ENCODE results near the gene MICALL2. TPM values are rescaled to one million over a fixed set of nuclear protein-coding genes. Genes with fewer than 3 reads are reported as not detected.

MICALL2 gene
- total RNA-seq, 2 donors from 2014 or later: 23.3 to 26.7 TPM

DNA sequence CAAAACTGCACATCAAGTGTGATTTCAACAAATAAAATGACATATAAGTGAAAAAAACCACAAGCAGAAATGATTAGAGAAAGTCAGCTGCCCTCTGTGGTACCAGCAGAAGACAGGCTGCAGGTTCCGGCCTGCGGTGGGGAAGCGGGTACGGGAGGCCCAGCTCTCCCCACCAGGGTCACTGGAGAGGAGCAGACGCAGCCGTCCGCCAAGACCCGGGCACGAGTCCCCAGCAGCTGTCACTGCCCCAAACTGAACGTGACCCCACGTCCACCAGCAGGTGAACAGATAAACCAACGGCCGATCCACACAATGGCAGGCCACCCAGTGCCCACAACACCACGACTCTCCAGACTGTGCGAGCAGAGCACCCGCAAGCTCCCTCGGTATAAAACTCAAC lies 16.1 kb upstream of the MICALL2 start:
- H3K27ac ChIP-seq: no peak overlapping the region
- H3K4me1 ChIP-seq: peaks cover 7% of the 10 kb centered on the region
- ATAC-seq: no peak
- peaks cover 16 to 27% of the 10 kb centered on the region in 2 donors for H3K36me3 ChIP-seq (replicated peaks in 1 of 2; ENCODE audit: insufficient read depth in 1 of 2, low read depth in 2 of 2)
- TF ChIP-seq POLR2A (IDR thresholded peaks at IDR 0.05): no peak
- TF ChIP-seq, protein P1, sequence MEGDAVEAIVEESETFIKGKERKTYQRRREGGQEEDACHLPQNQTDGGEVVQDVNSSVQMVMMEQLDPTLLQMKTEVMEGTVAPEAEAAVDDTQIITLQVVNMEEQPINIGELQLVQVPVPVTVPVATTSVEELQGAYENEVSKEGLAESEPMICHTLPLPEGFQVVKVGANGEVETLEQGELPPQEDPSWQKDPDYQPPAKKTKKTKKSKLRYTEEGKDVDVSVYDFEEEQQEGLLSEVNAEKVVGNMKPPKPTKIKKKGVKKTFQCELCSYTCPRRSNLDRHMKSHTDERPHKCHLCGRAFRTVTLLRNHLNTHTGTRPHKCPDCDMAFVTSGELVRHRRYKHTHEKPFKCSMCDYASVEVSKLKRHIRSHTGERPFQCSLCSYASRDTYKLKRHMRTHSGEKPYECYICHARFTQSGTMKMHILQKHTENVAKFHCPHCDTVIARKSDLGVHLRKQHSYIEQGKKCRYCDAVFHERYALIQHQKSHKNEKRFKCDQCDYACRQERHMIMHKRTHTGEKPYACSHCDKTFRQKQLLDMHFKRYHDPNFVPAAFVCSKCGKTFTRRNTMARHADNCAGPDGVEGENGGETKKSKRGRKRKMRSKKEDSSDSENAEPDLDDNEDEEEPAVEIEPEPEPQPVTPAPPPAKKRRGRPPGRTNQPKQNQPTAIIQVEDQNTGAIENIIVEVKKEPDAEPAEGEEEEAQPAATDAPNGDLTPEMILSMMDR (IDR thresholded peaks at IDR 0.05): no peak
- H3K9me3 ChIP-seq: no peaks in the 10 kb centered on the region
- 86 to 91% methylated on average over 10 to 17 of the region's 17 CpGs for WGBS, 2 donors
- H3K4me3 ChIP-seq: no peak overlapping the region
- intact Hi-C loops (cut with DNase I): loop anchor here (5.0 kb wide), 1 partner anchor 38 kb away; no protein-coding TSS in a partner anchor
- DNase-seq: no peak
- H3K27me3 ChIP-seq: no peaks in the 10 kb centered on the region

DNA sequence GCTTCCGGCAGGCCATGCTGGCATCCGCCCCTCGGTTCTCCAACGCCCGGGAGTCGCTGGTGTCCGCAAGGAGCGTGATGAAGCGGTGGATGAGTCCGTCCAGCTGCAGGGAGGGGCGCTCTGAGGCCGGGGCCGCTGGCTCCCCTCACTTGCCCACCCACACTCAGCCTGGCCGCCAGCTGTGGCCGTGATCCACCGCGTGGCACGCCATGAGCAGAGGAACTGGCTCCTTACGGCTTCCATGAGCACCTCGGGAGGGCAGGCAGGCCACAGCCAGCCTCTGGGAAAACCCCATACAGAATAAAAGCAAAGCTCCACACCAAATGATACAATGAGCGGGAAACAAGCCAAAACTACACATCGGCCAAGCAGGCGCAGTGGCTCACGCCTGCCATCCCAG lies 15.5 kb upstream of the MICALL2 start:
- no peaks in the 10 kb centered on the region for H3K9me3 ChIP-seq
- peaks cover 7% of the 10 kb centered on the region for H3K4me1 ChIP-seq
- DNase-seq (no peak), ATAC-seq (no peak)
- peaks cover 21 to 30% of the 10 kb centered on the region in 2 donors for H3K36me3 ChIP-seq (replicated peaks in 1 of 2; ENCODE audit: insufficient read depth in 1 of 2, low read depth in 2 of 2)
- no peak overlapping the region for H3K4me3 ChIP-seq
- H3K27me3 ChIP-seq: no peaks in the 10 kb centered on the region
- intact Hi-C loops (cut with DNase I): loop anchor here (5.0 kb wide), 1 partner anchor 37 kb away; no protein-coding TSS in a partner anchor
- TF ChIP-seq POLR2A (IDR thresholded peaks at IDR 0.05): no peak
- TF ChIP-seq, protein P1 (IDR thresholded peaks at IDR 0.05): no peak
- H3K27ac ChIP-seq: no peak overlapping the region
- WGBS, 2 donors: 83 to 89% methylated on average over 4 to 23 of the region's 24 CpGs

DNA sequence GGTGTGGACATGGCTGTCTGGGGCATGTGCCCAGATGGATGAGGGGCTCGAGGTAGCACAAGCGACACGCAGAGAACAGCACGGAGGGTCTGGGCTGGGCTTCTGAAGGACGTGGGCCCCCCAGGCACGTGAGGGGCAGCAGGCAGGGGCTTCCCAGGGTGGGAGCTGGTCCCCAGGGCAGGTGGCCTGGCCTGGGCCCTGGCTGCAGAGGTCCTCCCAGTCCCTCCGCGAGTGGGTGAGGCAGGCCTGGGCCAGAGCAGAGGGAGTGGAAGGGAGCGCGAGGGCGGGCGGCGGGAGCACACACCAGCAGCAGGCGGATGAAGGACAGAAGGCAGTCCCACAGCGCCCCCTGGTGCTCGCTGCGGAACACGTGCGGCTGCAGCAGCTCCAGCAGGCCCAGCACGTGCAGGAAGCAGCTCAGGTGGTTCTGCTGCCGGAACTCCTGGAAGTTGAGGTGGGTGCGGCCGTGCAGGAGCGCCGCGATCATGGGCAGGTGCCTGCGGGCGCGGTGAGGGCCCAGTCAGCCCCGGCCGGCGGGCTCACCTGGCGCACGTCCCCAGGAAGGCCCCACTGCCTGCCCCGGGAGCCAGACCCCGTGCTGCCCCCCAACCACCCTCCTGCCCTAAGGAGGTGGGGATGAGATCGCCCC lies 14.7 kb upstream of the MICALL2 start:
- WGBS, 2 donors: 23 to 47% methylated on average over 16 to 25 of the region's 37 CpGs
- H3K27me3 ChIP-seq: no peaks in the 10 kb centered on the region
- H3K27ac ChIP-seq: no peak overlapping the region
- TF ChIP-seq, protein P1 (IDR thresholded peaks at IDR 0.05): peak; percentile 80 to 90 (median 89)
- peak in 1 of 3 donors; percentile 11 for TF ChIP-seq POLR2A (IDR thresholded peaks at IDR 0.05)
- H3K36me3 ChIP-seq (replicated peaks in 1 of 2; ENCODE audit: insufficient read depth in 1 of 2, low read depth in 2 of 2): peaks cover 21 to 32% of the 10 kb centered on the region in 2 donors
- ATAC-seq (peak; percentile 82), DNase-seq (peak; percentile 88 to 91 (median 89))
- peaks cover 7% of the 10 kb centered on the region for H3K4me1 ChIP-seq
- no peak overlapping the region for H3K4me3 ChIP-seq
- no peaks in the 10 kb centered on the region for H3K9me3 ChIP-seq
- intact Hi-C loops (cut with DNase I): no loop called here

DNA sequence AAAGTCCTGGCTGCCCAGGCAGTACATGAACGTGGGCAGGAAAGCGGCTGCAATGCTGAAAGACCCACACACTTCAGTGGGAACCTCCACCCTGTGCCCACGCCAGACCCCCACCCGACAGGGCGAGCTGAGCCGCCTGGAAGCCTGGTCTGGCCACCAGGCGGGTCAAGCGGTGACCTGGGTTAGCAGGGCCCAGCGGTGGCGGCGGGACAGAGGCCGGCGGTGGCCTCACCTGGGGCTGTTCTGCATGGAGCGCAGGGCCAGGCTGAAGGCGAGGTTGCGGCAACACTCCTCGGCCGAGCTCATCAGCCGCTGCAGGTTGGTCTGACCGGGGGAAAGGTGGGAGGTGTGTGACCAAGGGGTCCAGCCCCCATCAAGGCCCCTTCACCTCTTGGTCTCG lies 11.6 kb upstream of the MICALL2 start:
- ATAC-seq (no peak), DNase-seq (no peak)
- no peak for TF ChIP-seq POLR2A (IDR thresholded peaks at IDR 0.05)
- TF ChIP-seq, protein P1 (IDR thresholded peaks at IDR 0.05): no peak
- Histone ChIP-seq H3K27me3 (no peaks in the 10 kb centered on the region), H3K27ac (no peak overlapping the region), H3K4me1 (peaks cover 14% of the 10 kb centered on the region), H3K9me3 (no peaks in the 10 kb centered on the region), H3K36me3 (replicated peaks in 1 of 2; ENCODE audit: insufficient read depth in 1 of 2, low read depth in 2 of 2) (peaks cover 21 to 22% of the 10 kb centered on the region in 2 donors), H3K4me3 (no peak overlapping the region)
- intact Hi-C loops (cut with DNase I): no loop called here
- WGBS, 2 donors: 88% methylated on average over 21 of the region's 21 CpGs; no CpG with 5 or more reads in 1 of the 2 donors

Measured in body of pancreas (tissue), 4 donors.